ENCODE data around the gene SOX13.

GRCh38 chr1:204083491-204083890 lies 10.6 kb downstream of the SOX13 start:
- no peak for TF ChIP-seq CTCF (IDR thresholded peaks at IDR 0.05)
- TF ChIP-seq POLR2A (IDR thresholded peaks at IDR 0.05), result no peak

All from heart left ventricle (tissue), 13 donors.